PC-9 (cell line): Measurements from ENCODE around the gene ADAM19. TPM values are rescaled to one million over a fixed set of nuclear protein-coding genes. Genes with fewer than 3 reads are reported as not detected.
A peak's percentile ranks its signal among the peaks of the same experiment; 100 is the strongest.

ENCODE experiments used
- BruUV-seq: library from RNA; stranded (reverse); fragments of 400-500 nt; replicated peaks from 2 replicates; lab custom pipeline; 2021; lab: Mats Ljungman, UMichigan
- CTCF ChIA-PET: fragments of 300-600 bp; sonication (Branson Sonifier 250); formaldehyde crosslinking; loops from one replicate; lab custom pipeline; 2022; ENCODE audit warnings: antibody characterized with exemption; lab: Charles Lee
- POLR2A ChIA-PET: fragments of 300-600 bp; sonication (Branson Sonifier 250); formaldehyde crosslinking; loops from one replicate; lab custom pipeline; 2022; ENCODE audit warnings: antibody characterized with exemption; ENCODE audit not compliant: unreplicated experiment; lab: Charles Lee
- DNase-seq, 2 experiments: peaks; one replicate each; pipeline versions ENCODE4 v3.0.0 to v3.0.0-alpha.2; 2015 to 2022; ENCODE audit warnings: mixed read lengths in 1 of 2
- H2AFZ ChIP-seq: fragments of 200-600 bp; sonication (generic); 2 replicates; pipeline ENCODE4 v1.8.1; 2017; ENCODE audit warnings: antibody characterized with exemption
- H3F3A ChIP-seq: fragments of 200-600 bp; sonication (generic); 2 replicates; pipeline ENCODE4 v1.8.1; 2017; ENCODE audit warnings: antibody characterized with exemption, mild to moderate bottlenecking, low read depth; ENCODE audit not compliant: insufficient read depth
- H3K27ac ChIP-seq: fragments of 200-600 bp; sonication (generic); 2 replicates; pipeline ENCODE4 v1.6.1; 2016; ENCODE audit warnings: mixed run types
- H3K27me3 ChIP-seq: fragments of 200-600 bp; sonication (generic); 2 replicates; pipeline ENCODE4 v1.6.1; 2016; ENCODE audit warnings: low read depth, mixed run types; ENCODE audit not compliant: insufficient read depth
- H3K36me3 ChIP-seq: fragments of 200-600 bp; sonication (generic); 2 replicates; pipeline ENCODE4 v1.6.1; 2016; ENCODE audit warnings: low read depth, mixed run types
- H3K4me1 ChIP-seq: fragments of 200-600 bp; sonication (generic); replicated peaks from 2 replicates; pipeline ENCODE4 v1.6.1; 2016; ENCODE audit warnings: mixed run types; ENCODE audit not compliant: insufficient read depth
- H3K4me2 ChIP-seq: fragments of 200-600 bp; sonication (generic); 2 replicates; pipeline ENCODE4 v1.6.1; 2017; ENCODE audit warnings: mixed run types
- H3K4me3 ChIP-seq: fragments of 200-600 bp; sonication (generic); 2 replicates; pipeline ENCODE4 v1.6.1; 2016; ENCODE audit warnings: mixed run types
- H3K79me2 ChIP-seq: fragments of 200-600 bp; sonication (generic); 2 replicates; pipeline ENCODE4 v1.6.1; 2017; ENCODE audit warnings: low read depth, mixed run types
- H3K9me2 ChIP-seq: fragments of 200-600 bp; sonication (generic); 2 replicates; pipeline ENCODE4 v1.8.1; 2017; ENCODE audit warnings: mild to moderate bottlenecking; ENCODE audit not compliant: insufficient read depth
- H3K9me3 ChIP-seq: fragments of 200-600 bp; sonication (generic); 2 replicates; pipeline ENCODE4 v1.8.1; 2016; ENCODE audit warnings: low read depth; ENCODE audit not compliant: insufficient read depth
- H4K20me1 ChIP-seq: fragments of 200-600 bp; sonication (generic); 2 replicates; pipeline ENCODE4 v1.8.1; 2017; ENCODE audit not compliant: insufficient read depth
- EZH2 ChIP-seq: fragments of 200-600 bp; sonication (generic); IDR thresholded peaks from 2 replicates; pipeline ENCODE4 v1.8.0; 2017; ENCODE audit warnings: antibody characterized with exemption, low read depth
- intact Hi-C: fragments of 100-400 bp; cut with micrococcal nuclease; formaldehyde crosslinking; loops from one replicate; pipeline ENCODE4 v1.10.0; 2022; ENCODE audit not compliant: unreplicated experiment
- total RNA-seq: library from RNA; stranded (reverse); gene quantifications from 2 replicates; pipeline ENCODE4 v1.2.3, GENCODE V29; 2021
- TF ChIP-seq, protein P1 (sequence below): fragments of 200-600 bp; sonication (generic); conservative IDR thresholded peaks from 2 replicates; pipeline ENCODE4 v1.6.1; 2017; ENCODE audit warnings: mixed run types, antibody characterized with exemption, mild to moderate bottlenecking, moderate library complexity

Gene ADAM19
- total RNA-seq, 1 experiment from 2014 or later, result 7.6 TPM

DNA sequence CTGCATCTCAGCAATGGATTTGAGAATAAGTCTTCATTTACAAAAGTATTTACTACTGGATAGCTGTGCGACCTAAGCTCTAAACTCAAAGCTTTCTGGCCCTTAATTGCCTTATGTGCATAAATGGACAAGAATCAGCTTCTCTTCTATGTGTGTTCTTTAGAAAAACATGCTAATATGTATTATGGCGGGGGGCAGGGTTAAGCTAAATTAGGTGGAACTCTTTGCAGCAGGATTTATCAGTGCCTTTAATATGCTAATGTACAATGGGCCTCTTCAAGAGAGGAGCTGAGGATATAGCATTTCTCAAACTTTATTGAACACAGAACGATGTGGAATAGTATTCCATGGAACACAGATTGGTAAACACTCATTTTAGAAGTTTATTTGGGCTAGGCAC is 125.6 kb downstream of the ADAM19 start:
- BruUV-seq, result no TSS peak
- H3K4me3 ChIP-seq, result no peak overlapping the region

DNA sequence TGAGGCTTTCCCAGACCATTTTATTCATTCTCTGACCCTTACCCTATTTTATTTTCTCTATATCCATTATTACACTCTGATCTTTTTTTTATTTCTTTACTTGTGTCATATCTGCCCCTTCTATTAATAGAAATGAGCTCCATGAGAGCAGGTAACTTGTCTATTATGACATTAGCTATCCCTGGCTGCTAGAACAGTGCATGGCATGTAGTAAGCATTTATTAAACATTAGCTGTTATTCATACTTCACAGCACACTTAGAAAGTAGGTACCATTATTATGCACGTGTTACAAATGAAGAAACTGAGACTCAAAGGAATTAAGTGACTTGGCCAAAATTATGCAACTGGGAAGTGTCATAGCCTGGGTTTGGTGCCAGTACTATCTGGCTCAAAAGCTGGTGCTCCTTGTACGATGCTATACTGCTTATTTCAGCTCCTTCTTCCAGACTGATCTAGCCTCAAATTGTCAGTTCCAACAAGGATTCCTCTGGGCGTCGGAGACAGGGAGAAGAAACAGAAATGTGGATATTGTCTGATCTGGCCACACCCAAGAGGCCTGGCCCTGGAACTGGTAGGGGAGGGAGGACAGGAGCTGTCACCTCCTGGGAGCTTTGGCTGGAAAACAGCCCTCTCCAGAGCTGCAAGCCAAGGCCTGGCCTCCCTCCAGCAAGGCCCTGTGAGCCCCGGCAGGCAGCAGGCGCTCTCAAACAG is 126.4 kb downstream of the ADAM19 start:
- H3K4me3 ChIP-seq, result no peak overlapping the region
- no peaks in the 10 kb centered on the region for H3K9me3 ChIP-seq
- no peaks in the 10 kb centered on the region for H3K79me2 ChIP-seq
- no peak overlapping the region for H3K4me2 ChIP-seq
- no peak overlapping the region for H2AFZ ChIP-seq
- H3F3A ChIP-seq, result no peaks in the 10 kb centered on the region
- H3K4me1 ChIP-seq, result 0 out of 2 replicates have a peak, but pooled peaks cover 10% of the 10 kb centered on the region
- intact Hi-C loops, result no loop called here
- POLR2A ChIA-PET, result no interaction called here
- no peaks in the 10 kb centered on the region for H3K9me2 ChIP-seq
- CTCF ChIA-PET, result no interaction called here
- TF ChIP-seq EZH2, result no peak
- TF ChIP-seq, protein P1, sequence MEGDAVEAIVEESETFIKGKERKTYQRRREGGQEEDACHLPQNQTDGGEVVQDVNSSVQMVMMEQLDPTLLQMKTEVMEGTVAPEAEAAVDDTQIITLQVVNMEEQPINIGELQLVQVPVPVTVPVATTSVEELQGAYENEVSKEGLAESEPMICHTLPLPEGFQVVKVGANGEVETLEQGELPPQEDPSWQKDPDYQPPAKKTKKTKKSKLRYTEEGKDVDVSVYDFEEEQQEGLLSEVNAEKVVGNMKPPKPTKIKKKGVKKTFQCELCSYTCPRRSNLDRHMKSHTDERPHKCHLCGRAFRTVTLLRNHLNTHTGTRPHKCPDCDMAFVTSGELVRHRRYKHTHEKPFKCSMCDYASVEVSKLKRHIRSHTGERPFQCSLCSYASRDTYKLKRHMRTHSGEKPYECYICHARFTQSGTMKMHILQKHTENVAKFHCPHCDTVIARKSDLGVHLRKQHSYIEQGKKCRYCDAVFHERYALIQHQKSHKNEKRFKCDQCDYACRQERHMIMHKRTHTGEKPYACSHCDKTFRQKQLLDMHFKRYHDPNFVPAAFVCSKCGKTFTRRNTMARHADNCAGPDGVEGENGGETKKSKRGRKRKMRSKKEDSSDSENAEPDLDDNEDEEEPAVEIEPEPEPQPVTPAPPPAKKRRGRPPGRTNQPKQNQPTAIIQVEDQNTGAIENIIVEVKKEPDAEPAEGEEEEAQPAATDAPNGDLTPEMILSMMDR, result no peak
- H3K27me3 ChIP-seq, result no peaks in the 10 kb centered on the region
- no TSS peak for BruUV-seq
- H3K27ac ChIP-seq, result no peak overlapping the region
- H4K20me1 ChIP-seq, result no peaks in the 10 kb centered on the region
- no peak for DNase-seq
- H3K36me3 ChIP-seq, result no peaks in the 10 kb centered on the region

More for the DNA sequence above, 125.6 kb downstream of the ADAM19 start:
- no peak overlapping the region for H2AFZ ChIP-seq
- no peaks in the 10 kb centered on the region for H3K9me3 ChIP-seq
- no peaks in the 10 kb centered on the region for H3F3A ChIP-seq
- 0 out of 2 replicates have a peak, but pooled peaks cover 10% of the 10 kb centered on the region for H3K4me1 ChIP-seq
- TF ChIP-seq EZH2, result no peak
- TF ChIP-seq, protein P1, result no peak
- H3K4me2 ChIP-seq, result no peak overlapping the region
- H3K79me2 ChIP-seq, result no peaks in the 10 kb centered on the region
- H3K9me2 ChIP-seq, result no peaks in the 10 kb centered on the region
- ChIA-PET POLR2A (no interaction called here), CTCF (no interaction called here)
- no peaks in the 10 kb centered on the region for H4K20me1 ChIP-seq
- intact Hi-C loops, result no loop called here
- no peak overlapping the region for H3K27ac ChIP-seq
- no peak for DNase-seq
- H3K27me3 ChIP-seq, result no peaks in the 10 kb centered on the region
- H3K36me3 ChIP-seq, result no peaks in the 10 kb centered on the region

DNA sequence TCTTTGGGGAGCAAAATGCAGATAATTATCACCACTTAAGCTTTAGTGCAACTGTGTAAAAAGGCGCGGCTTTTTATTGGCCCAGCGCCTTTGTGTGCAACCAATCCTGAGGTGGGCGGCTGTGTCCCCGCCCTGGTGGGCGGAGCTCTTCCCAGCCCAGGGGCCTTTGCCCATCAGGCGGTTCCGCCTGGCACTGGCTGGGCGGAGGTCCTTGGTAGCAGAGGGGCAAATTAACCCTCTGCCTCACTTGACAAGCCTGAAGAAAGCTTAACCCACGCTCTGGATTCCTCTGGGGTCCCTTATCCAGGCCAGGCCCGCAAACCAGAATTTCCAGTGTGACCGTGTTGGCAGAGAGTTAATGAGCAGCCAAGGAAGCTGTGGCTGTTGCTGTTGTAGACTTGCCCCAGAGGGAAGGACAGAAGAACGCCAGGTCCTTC is 128.4 kb downstream of the ADAM19 start:
- Histone ChIP-seq H3K4me2 (peak overlapping the region; percentile 41), H2AFZ (no peak overlapping the region), H3K9me3 (no peaks in the 10 kb centered on the region), H3K36me3 (no peaks in the 10 kb centered on the region), H3K27ac (no peak overlapping the region), H3K27me3 (no peaks in the 10 kb centered on the region), H3K79me2 (no peaks in the 10 kb centered on the region), H4K20me1 (no peaks in the 10 kb centered on the region), H3F3A (no peaks in the 10 kb centered on the region), H3K4me1 (0 out of 2 replicates have a peak, but pooled peaks cover 10% of the 10 kb centered on the region), H3K9me2 (no peaks in the 10 kb centered on the region), H3K4me3 (no peak overlapping the region)
- BruUV-seq, result no TSS peak
- ChIA-PET POLR2A (interaction anchor here (0.6 kb wide), 1 partner anchor 422 kb away, joined by 3 read pairs; no protein-coding TSS in a partner anchor), CTCF (interaction anchor here (0.7 to 0.9 kb wide), 2 partner anchors 90 to 119 kb away, joined by 3 read pairs; no protein-coding TSS in a partner anchor)
- no peak for TF ChIP-seq EZH2
- TF ChIP-seq, protein P1, result no peak
- DNase-seq, result peak; percentile 54 to 59
- intact Hi-C loops, result no loop called here
